ENCODE data around the gene AVPR2.

Gene AVPR2

GRCh38 chrX:153876112-153876491 lies 28.4 kb upstream of the AVPR2 start:
- no peak overlapping the region for H3K4me3 ChIP-seq (ENCODE audit: low read depth, low read length)
- no peak for TF ChIP-seq CTCF (IDR thresholded peaks at IDR 0.05; ENCODE audit: low read depth, low read length, missing control alignments)
- no peak for DNase-seq (ENCODE audit: low read depth)

- no peak for DNase-seq (ENCODE audit: low read depth)
- no peak overlapping the region for H3K4me3 ChIP-seq (ENCODE audit: low read depth, low read length)
- TF ChIP-seq CTCF (IDR thresholded peaks at IDR 0.05; ENCODE audit: low read depth, low read length, missing control alignments): no peak
Measured at GRCh38 chrX:153877571-153878261, 26.8 kb upstream of the AVPR2 start.

- H3K4me3 ChIP-seq (ENCODE audit: low read depth, low read length): no peak overlapping the region
- no peak for DNase-seq (ENCODE audit: low read depth)
- TF ChIP-seq CTCF (IDR thresholded peaks at IDR 0.05; ENCODE audit: low read depth, low read length, missing control alignments): no peak
Measured at GRCh38 chrX:153878345-153878744, 26.1 kb upstream of the AVPR2 start.

GRCh38 chrX:153878969-153879653 lies 25.4 kb upstream of the AVPR2 start:
- no peak for DNase-seq (ENCODE audit: low read depth)
- no peak overlapping the region for H3K4me3 ChIP-seq (ENCODE audit: low read depth, low read length)
- TF ChIP-seq CTCF (IDR thresholded peaks at IDR 0.05; ENCODE audit: low read depth, low read length, missing control alignments): no peak

GRCh38 chrX:153879741-153880439 lies 24.6 kb upstream of the AVPR2 start:
- TF ChIP-seq CTCF (IDR thresholded peaks at IDR 0.05; ENCODE audit: low read depth, low read length, missing control alignments): no peak
- DNase-seq (ENCODE audit: low read depth): no peak
- no peak overlapping the region for H3K4me3 ChIP-seq (ENCODE audit: low read depth, low read length)

- DNase-seq (ENCODE audit: low read depth): no peak
- TF ChIP-seq CTCF (IDR thresholded peaks at IDR 0.05; ENCODE audit: low read depth, low read length, missing control alignments): no peak
- no peak overlapping the region for H3K4me3 ChIP-seq (ENCODE audit: low read depth, low read length)
Measured at GRCh38 chrX:153880440-153880815, 24.0 kb upstream of the AVPR2 start.

All from GM12864 (cell line).